Hepatocyte (in vitro differentiated cells): Measurements from ENCODE around the gene SPRY1. TPM values are rescaled to one million over a fixed set of nuclear protein-coding genes. Genes with fewer than 3 reads are reported as not detected.
A peak's percentile ranks its signal among the peaks of the same experiment; 100 is the strongest.

Experiments
- DNase-seq: peaks from one replicate; pipeline ENCODE4 v3.0.0-alpha.2; 2016; ENCODE audit warnings: low spot score
- H2AFZ ChIP-seq: fragments of 200-600 bp; sonication (generic); 2 replicates; pipeline ENCODE4 v1.6.0; 2016; ENCODE audit warnings: antibody characterized with exemption, mild to moderate bottlenecking
- H3K27ac ChIP-seq: fragments of 200-600 bp; sonication (generic); 2 replicates; pipeline ENCODE4 v1.5.1; 2016; ENCODE audit warnings: mild to moderate bottlenecking
- H3K27me3 ChIP-seq: fragments of 200-600 bp; sonication (generic); 2 replicates; pipeline ENCODE4 v1.6.1; 2016
- H3K36me3 ChIP-seq: fragments of 200-600 bp; sonication (generic); replicated peaks from 2 replicates; pipeline ENCODE4 v1.5.1; 2016; ENCODE audit warnings: low read depth; ENCODE audit not compliant: insufficient read depth
- H3K4me1 ChIP-seq: fragments of 200-600 bp; sonication (generic); 2 replicates; pipeline ENCODE4 v1.5.1; 2016; ENCODE audit warnings: mild to moderate bottlenecking, moderate library complexity; ENCODE audit not compliant: insufficient read depth
- H3K4me2 ChIP-seq: fragments of 200-600 bp; sonication (generic); 2 replicates; pipeline ENCODE4 v1.6.0; 2016
- H3K4me3 ChIP-seq: fragments of 200-600 bp; sonication (generic); 2 replicates; pipeline ENCODE4 v1.5.1; 2016; ENCODE audit warnings: mild to moderate bottlenecking
- H3K79me2 ChIP-seq: fragments of 200-600 bp; sonication (generic); 2 replicates; pipeline ENCODE4 v1.6.0; 2017; ENCODE audit warnings: mild to moderate bottlenecking
- H3K9me2 ChIP-seq: fragments of 200-600 bp; sonication (generic); replicated peaks from 2 replicates; pipeline ENCODE4 v1.6.0; 2017; ENCODE audit warnings: mild to moderate bottlenecking; ENCODE audit not compliant: insufficient read depth
- H3K9me3 ChIP-seq: fragments of 200-600 bp; sonication (generic); 2 replicates; pipeline ENCODE4 v1.5.1; 2016; ENCODE audit warnings: low read depth, mild to moderate bottlenecking
- H4K20me1 ChIP-seq: fragments of 200-600 bp; sonication (generic); 2 replicates; pipeline ENCODE4 v1.6.0; 2016; ENCODE audit warnings: mild to moderate bottlenecking; ENCODE audit not compliant: insufficient read depth, poor library complexity, severe bottlenecking
- EZH2 ChIP-seq: fragments of 200-600 bp; sonication (generic); IDR thresholded peaks from 2 replicates; pipeline ENCODE4 v1.6.1; 2016; ENCODE audit warnings: antibody characterized with exemption, mild to moderate bottlenecking, borderline replicate concordance
- EZH2phosphoT487 ChIP-seq: fragments of 200-600 bp; sonication (generic); IDR thresholded peaks from one replicate; pipeline ENCODE4 v1.6.1; 2018; ENCODE audit warnings: antibody characterized with exemption, mild to moderate bottlenecking, low read depth, moderate library complexity; ENCODE audit not compliant: unreplicated experiment, severe bottlenecking
- WGBS: methylation state at CpG from one replicate; pipeline ENCODE4 v1.1.6; 2016; ENCODE audit warnings: low lambda C conversion rate; ENCODE audit errors: missing lambda C conversion rate; 5-methylcytosine and 5-hydroxymethylcytosine counted together
- polyA plus RNA-seq: library from polyadenylated mRNA; unstranded; fragments of >200 nt; fragmentation: Nextera tagmentation; extraction: Ambion mirVana; gene quantifications from 2 replicates; pipeline ENCODE4 v1.2.1, GENCODE V29; 2016
- total RNA-seq: library from RNA; depleted of rRNA; stranded (reverse); fragments of >200 nt; gene quantifications from 2 replicates; pipeline ENCODE4 v1.2.3, GENCODE V29; 2014
- TF ChIP-seq, protein P1 (sequence below): fragments of 200-600 bp; sonication (generic); IDR thresholded peaks from 2 replicates; pipeline ENCODE4 v1.5.1; 2016; ENCODE audit warnings: antibody characterized with exemption, mild to moderate bottlenecking; ENCODE audit not compliant: poor library complexity

The SPRY1 gene
- total and polyA plus RNA-seq, 2 experiments from 2014 or later = 37.7 to 40.1 TPM

- Histone ChIP-seq H3K79me2 (no peaks in the 10 kb centered on the region), H3K27me3 (no peaks in the 10 kb centered on the region), H3K4me1 (no peaks in the 10 kb centered on the region), H3K4me2 (no peak overlapping the region), H3K4me3 (no peak overlapping the region), H4K20me1 (no peaks in the 10 kb centered on the region), H3K27ac (no peak overlapping the region), H3K36me3 (no peaks in the 10 kb centered on the region), H3K9me2 (no peaks in the 10 kb centered on the region), H2AFZ (no peak overlapping the region), H3K9me3 (no peaks in the 10 kb centered on the region)
- 64% methylated on average over 4 of the region's 4 CpGs for WGBS
- no peak for DNase-seq
- TF ChIP-seq, protein P1, sequence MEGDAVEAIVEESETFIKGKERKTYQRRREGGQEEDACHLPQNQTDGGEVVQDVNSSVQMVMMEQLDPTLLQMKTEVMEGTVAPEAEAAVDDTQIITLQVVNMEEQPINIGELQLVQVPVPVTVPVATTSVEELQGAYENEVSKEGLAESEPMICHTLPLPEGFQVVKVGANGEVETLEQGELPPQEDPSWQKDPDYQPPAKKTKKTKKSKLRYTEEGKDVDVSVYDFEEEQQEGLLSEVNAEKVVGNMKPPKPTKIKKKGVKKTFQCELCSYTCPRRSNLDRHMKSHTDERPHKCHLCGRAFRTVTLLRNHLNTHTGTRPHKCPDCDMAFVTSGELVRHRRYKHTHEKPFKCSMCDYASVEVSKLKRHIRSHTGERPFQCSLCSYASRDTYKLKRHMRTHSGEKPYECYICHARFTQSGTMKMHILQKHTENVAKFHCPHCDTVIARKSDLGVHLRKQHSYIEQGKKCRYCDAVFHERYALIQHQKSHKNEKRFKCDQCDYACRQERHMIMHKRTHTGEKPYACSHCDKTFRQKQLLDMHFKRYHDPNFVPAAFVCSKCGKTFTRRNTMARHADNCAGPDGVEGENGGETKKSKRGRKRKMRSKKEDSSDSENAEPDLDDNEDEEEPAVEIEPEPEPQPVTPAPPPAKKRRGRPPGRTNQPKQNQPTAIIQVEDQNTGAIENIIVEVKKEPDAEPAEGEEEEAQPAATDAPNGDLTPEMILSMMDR = no peak
- no peak for TF ChIP-seq EZH2
- no peak for TF ChIP-seq EZH2phosphoT487
Observed at GRCh38 chr4:123386609-123387008, 10.0 kb upstream of the SPRY1 start.

DNA sequence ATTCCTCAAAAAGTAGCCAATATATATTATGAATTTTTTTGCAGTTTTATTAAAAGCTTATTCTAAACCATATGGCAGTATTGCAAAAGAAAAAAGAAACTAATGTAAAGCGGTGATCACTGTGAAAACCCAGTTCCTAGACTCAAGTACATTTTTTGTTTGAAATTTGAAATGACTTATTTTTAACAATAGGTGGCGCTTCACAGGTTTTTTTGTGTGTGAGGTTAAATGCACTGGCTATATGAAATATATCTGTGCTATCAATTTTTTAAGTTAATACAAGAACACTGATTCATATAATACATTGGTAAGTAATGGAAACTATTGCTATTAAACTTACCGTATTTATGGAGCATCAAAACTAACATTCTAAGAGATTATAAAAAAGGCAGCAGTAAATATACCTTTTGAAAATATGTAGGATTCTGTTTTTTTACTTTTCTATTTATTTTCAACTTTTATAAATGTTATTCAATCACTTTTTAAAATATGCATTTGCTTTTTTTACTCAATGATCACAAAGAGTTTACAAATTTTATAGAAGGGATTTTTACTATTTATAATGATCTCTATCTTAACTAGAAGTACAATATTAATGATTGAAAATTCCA is 5.6 kb upstream of the SPRY1 start:
- Histone ChIP-seq H3K79me2 (no peaks in the 10 kb centered on the region), H2AFZ (no peak overlapping the region), H3K9me2 (no peaks in the 10 kb centered on the region), H3K4me2 (no peak overlapping the region), H3K27ac (no peak overlapping the region), H3K4me3 (no peak overlapping the region), H4K20me1 (no peaks in the 10 kb centered on the region), H3K27me3 (no peaks in the 10 kb centered on the region), H3K9me3 (no peaks in the 10 kb centered on the region), H3K36me3 (no peaks in the 10 kb centered on the region), H3K4me1 (no peaks in the 10 kb centered on the region)
- no peak for TF ChIP-seq EZH2phosphoT487
- TF ChIP-seq, protein P1 = peak; percentile 63
- TF ChIP-seq EZH2 = no peak
- WGBS = 49% methylated on average over 3 of the region's 3 CpGs
- DNase-seq = peak; percentile 27

- H3K9me2 ChIP-seq = no peaks in the 10 kb centered on the region
- DNase-seq = no peak
- no peaks in the 10 kb centered on the region for H4K20me1 ChIP-seq
- 83% methylated on average over 5 of the region's 5 CpGs for WGBS
- TF ChIP-seq, protein P1 = no peak
- TF ChIP-seq EZH2phosphoT487 = no peak
- no peak for TF ChIP-seq EZH2
- peaks cover 2% of the 10 kb centered on the region for H3K79me2 ChIP-seq
- H2AFZ ChIP-seq = no peak overlapping the region
- no peak overlapping the region for H3K4me3 ChIP-seq
- no peaks in the 10 kb centered on the region for H3K4me1 ChIP-seq
- no peaks in the 10 kb centered on the region for H3K36me3 ChIP-seq
- H3K4me2 ChIP-seq = no peak overlapping the region
- no peak overlapping the region for H3K27ac ChIP-seq
- H3K27me3 ChIP-seq = no peaks in the 10 kb centered on the region
- no peaks in the 10 kb centered on the region for H3K9me3 ChIP-seq
Observed at GRCh38 chr4:123393721-123394120, 2.9 kb upstream of the SPRY1 start.
